ENCODE measurements around the gene MYO15B.

MYO15B gene

DNA sequence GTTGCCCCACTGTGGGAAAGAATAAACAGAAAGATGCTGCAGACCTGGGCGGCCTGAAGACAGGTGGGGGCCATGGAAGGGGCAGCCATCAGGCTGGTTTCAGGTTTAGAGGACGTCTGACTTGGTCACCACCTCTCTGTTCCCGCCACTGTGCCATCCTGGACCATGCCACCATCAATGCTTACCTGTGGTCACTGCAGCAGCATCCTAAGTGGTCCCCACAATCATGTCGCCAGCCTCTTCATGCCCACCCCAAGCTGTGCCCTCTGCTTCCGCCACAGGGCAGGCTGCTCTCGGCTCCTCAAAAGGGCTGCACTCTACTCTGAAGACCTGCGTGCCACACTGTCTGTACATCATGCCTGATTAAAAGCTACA lies 56.0 kb downstream of the MYO15B start:
- Histone ChIP-seq H3K4me3 (ENCODE audit: low read length) (no peak overlapping the region), H3K36me3 (ENCODE audit: control insufficient read depth, low read length) (peaks cover 63% of the 10 kb centered on the region), H3K9me3 (ENCODE audit: control insufficient read depth, insufficient read depth, low read length) (no peaks in the 10 kb centered on the region), H3K9me2 (replicated peaks; ENCODE audit: control insufficient read depth, low read length) (no peaks in the 10 kb centered on the region), H3K4me2 (ENCODE audit: low read length) (no peak overlapping the region), H3F3A (ENCODE audit: control insufficient read depth, insufficient read depth) (no peaks in the 10 kb centered on the region), H3K27me3 (ENCODE audit: control insufficient read depth, low read length) (no peaks in the 10 kb centered on the region), H3K4me1 (ENCODE audit: control insufficient read depth, low read length) (no peaks in the 10 kb centered on the region), H4K20me1 (ENCODE audit: control insufficient read depth, insufficient read depth, low read depth, low read length) (0 out of 2 replicates have a peak, but pooled peaks cover 2% of the 10 kb centered on the region), H3K27ac (ENCODE audit: low read depth, low read length) (no peak overlapping the region), H3K79me2 (ENCODE audit: control insufficient read depth, low read length) (peaks cover 8% of the 10 kb centered on the region)
- TF ChIP-seq EZH2phosphoT487 (IDR thresholded peaks at IDR 0.05; ENCODE audit: borderline replicate concordance, low read length), result no peak
- TF ChIP-seq, protein P1, sequence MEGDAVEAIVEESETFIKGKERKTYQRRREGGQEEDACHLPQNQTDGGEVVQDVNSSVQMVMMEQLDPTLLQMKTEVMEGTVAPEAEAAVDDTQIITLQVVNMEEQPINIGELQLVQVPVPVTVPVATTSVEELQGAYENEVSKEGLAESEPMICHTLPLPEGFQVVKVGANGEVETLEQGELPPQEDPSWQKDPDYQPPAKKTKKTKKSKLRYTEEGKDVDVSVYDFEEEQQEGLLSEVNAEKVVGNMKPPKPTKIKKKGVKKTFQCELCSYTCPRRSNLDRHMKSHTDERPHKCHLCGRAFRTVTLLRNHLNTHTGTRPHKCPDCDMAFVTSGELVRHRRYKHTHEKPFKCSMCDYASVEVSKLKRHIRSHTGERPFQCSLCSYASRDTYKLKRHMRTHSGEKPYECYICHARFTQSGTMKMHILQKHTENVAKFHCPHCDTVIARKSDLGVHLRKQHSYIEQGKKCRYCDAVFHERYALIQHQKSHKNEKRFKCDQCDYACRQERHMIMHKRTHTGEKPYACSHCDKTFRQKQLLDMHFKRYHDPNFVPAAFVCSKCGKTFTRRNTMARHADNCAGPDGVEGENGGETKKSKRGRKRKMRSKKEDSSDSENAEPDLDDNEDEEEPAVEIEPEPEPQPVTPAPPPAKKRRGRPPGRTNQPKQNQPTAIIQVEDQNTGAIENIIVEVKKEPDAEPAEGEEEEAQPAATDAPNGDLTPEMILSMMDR (IDR thresholded peaks at IDR 0.05; ENCODE audit: low read depth, low read length, poor library complexity, severe bottlenecking), result no peak

DNA sequence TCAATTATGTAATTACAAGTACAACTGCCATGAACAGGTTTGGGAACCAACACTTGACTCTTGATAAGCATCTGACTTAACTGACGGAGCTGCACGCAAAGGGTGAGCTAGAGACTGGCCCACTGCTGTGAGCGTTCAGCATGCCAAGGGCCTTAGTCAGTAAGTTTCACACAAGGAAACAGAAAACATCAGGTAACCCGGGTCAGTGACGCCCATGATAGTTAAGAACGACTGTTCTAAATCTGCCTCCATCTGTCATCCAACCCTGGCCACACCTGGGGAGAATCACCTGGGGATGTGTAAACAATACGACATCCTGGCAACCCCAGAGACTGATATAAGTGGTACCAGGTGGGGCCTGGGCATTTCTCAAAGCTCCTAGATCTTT lies 57.9 kb downstream of the MYO15B start:
- Histone ChIP-seq H3K4me3 (ENCODE audit: low read length) (no peak overlapping the region), H3K4me2 (ENCODE audit: low read length) (no peak overlapping the region), H3F3A (ENCODE audit: control insufficient read depth, insufficient read depth) (no peaks in the 10 kb centered on the region), H3K9me3 (ENCODE audit: control insufficient read depth, insufficient read depth, low read length) (no peaks in the 10 kb centered on the region), H3K27ac (ENCODE audit: low read depth, low read length) (no peak overlapping the region), H3K79me2 (ENCODE audit: control insufficient read depth, low read length) (peaks cover 19% of the 10 kb centered on the region), H3K36me3 (ENCODE audit: control insufficient read depth, low read length) (peaks cover 79% of the 10 kb centered on the region), H3K27me3 (ENCODE audit: control insufficient read depth, low read length) (no peaks in the 10 kb centered on the region), H3K4me1 (ENCODE audit: control insufficient read depth, low read length) (no peaks in the 10 kb centered on the region), H3K9me2 (replicated peaks; ENCODE audit: control insufficient read depth, low read length) (no peaks in the 10 kb centered on the region), H4K20me1 (ENCODE audit: control insufficient read depth, insufficient read depth, low read depth, low read length) (0 out of 2 replicates have a peak, but pooled peaks cover 2% of the 10 kb centered on the region)
- TF ChIP-seq EZH2phosphoT487 (IDR thresholded peaks at IDR 0.05; ENCODE audit: borderline replicate concordance, low read length), result no peak
- TF ChIP-seq, protein P1 (IDR thresholded peaks at IDR 0.05; ENCODE audit: low read depth, low read length, poor library complexity, severe bottlenecking), result no peak

GRCh38 chr17:75645889-75646637 lies 58.5 kb downstream of the MYO15B start:
- Histone ChIP-seq H3K79me2 (ENCODE audit: control insufficient read depth, low read length) (peaks cover 19% of the 10 kb centered on the region), H3K36me3 (ENCODE audit: control insufficient read depth, low read length) (peaks cover 80% of the 10 kb centered on the region), H4K20me1 (ENCODE audit: control insufficient read depth, insufficient read depth, low read depth, low read length) (0 out of 2 replicates have a peak, but pooled peaks cover 2% of the 10 kb centered on the region), H3K4me2 (ENCODE audit: low read length) (no peak overlapping the region), H3K27ac (ENCODE audit: low read depth, low read length) (no peak overlapping the region), H3K4me3 (ENCODE audit: low read length) (no peak overlapping the region), H3F3A (ENCODE audit: control insufficient read depth, insufficient read depth) (no peaks in the 10 kb centered on the region), H3K27me3 (ENCODE audit: control insufficient read depth, low read length) (no peaks in the 10 kb centered on the region), H3K4me1 (ENCODE audit: control insufficient read depth, low read length) (no peaks in the 10 kb centered on the region), H3K9me2 (replicated peaks; ENCODE audit: control insufficient read depth, low read length) (no peaks in the 10 kb centered on the region), H3K9me3 (ENCODE audit: control insufficient read depth, insufficient read depth, low read length) (no peaks in the 10 kb centered on the region)
- no peak for TF ChIP-seq EZH2phosphoT487 (IDR thresholded peaks at IDR 0.05; ENCODE audit: borderline replicate concordance, low read length)
- TF ChIP-seq, protein P1 (IDR thresholded peaks at IDR 0.05; ENCODE audit: low read depth, low read length, poor library complexity, severe bottlenecking), result no peak

Data from DOHH2 (cell line).